Stimulated activated CD4-positive, alpha-beta T cell treated with anti-CD3 and anti-CD28 coated beads, Interleukin-15, amount 100 ng/mL, for 1 hour (primary cell): ENCODE results near the gene FLRT1.

Experiments
- DNase-seq, 2 donors: peaks; one replicate each; pipeline ENCODE4 v3.0.0-alpha.2; 2020; ENCODE audit warnings: low read depth in 1 of 2, low spot score in 1 of 2

Gene FLRT1

DNA sequence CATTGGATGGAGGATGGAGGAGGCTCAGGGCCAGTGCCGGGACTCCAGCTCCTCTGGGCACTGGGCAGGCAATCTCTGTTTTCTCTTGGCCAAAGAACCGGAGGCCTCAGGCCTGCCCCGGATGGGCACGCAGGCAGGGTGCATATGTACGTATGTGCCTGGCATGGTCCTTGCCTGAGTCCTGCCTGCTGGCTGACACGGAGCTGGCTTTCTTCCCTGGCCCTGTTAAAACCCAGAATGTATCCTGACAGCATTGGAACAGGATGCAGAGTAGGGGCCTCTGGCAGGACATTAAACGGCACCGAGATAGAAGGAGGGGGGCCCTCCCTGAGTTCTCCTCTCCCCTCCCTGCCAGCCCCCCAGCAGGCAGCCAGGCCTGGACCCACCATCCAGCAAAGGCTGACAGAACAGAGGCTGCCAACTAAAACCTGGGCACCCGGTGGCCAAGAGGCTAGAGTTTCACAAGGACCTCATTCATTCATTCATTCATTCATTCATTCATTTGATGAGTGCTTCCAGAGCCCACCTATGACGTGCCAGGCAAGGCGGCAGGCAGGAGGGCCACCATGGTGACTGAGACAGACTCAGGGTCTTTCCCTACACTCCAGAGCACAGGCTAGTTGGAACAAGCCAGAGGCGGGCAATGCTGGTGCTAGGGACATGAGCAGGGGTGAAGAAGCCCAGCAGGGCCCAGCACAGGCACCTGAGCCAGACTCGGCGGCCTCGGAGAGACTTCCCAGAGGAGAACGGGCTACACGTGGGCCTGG, 28.8 kb downstream of the FLRT1 start:
- no peak for DNase-seq

DNA sequence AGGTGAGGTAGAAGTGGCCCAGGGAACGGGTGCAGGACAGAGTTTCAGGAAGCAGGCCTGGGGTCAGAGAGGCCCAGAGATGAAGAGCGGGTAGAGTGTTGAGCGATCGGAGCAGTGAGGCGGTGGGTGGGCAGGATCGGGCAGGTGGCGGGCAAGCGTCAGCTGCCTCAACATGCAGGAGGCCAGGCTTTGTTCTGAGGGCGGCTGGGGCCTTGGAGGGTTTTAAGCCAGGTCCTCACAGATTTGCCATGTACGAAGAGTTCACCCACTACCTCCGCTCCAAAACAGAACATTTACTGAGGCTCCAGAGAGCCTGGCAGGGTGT, 29.4 kb downstream of the FLRT1 start:
- no peak for DNase-seq

DNA sequence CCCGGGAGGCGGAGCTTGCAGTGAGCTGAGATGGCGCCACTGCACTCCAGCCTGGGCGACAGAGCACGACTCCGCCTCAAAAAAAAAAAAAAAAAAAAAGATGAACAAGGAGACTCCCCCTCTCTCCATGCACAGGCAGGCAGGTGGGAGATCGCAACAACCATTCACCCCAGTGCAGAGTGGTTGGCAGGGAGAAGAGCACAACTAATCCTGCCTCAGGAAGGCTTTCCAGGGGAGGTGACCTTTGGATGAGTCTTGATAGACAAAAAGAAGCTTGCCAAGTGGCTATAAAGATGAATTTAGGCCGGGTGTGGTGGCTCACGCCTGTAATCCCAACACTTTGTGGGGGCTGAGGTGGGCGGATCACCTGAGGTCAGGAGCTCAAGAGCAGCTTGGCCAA, 30.0 kb downstream of the FLRT1 start:
- no peak for DNase-seq

DNA sequence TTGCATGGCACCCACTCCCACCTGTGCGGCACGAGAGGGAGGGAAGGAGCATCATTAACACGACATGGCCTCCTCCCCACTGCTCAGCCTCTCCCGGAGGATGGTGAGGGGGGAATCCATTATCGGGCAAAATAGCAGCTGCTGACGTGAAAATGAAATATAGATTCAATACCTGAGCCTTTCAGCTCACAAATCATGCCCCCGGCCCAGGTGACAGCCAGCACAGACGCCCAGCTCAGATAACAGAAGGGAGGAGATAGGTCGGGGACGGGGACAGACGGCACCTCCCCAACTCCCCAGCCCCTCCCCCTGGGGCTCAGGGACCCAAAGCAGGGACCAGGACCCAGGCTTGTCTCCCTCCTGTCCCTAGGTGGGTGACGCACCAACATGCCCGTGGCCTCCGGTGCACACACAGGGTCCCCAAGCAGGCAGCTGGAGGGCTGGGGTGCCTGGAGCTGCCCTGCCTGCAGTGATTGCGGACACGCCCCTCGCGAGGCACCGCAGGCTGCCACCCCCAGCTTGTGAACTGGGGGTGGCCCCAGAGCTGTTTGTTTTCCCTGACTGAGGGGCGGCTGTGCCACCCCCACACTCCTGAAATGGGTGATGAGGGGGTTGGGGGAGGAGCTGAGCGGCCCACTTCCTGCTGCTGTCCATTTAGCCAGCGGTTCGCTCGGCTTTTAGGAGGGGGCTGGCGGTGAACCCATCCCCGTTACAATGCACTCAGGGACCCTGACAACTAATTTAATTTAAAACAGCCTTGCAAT, 31.7 kb downstream of the FLRT1 start:
- DNase-seq: no peak

DNA sequence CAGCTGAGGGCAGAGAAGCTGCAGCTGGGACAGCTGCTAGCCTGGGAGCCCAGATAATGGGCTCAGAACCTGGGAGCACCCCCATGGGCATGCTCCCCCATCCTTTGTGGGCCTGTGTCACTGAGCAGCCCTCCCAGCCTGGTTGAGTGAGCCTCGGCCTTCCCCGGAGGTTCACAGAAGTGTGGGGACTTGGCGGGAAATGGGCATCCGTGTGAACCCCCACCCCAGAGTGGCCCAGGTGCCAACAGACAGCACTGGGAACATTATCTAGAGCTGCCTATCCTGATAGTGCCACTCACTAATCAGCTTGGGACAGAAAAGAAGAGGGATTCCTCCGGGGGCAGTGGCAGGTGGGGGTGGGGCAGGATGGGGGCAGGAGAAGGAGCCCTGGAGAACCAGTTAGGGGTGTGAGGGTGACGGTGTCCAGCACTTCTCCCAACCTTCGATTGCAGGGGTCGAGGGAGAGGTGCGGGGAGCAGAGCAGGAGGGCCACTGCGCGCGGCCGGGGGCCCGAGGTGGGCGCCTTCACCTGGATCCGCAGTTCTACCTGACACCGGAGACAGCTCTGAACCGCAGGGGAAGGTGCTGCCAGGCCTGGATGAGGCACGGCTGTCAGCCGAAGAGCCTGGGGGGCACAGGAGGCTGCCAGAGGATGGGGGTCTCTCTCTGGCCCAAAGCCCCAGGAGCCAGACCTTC, 33.1 kb downstream of the FLRT1 start:
- DNase-seq: no peak

- DNase-seq: no peak
Observed at GRCh38 chr11:64069401-64070313, 33.9 kb downstream of the FLRT1 start.

GRCh38 chr11:64070314-64070681, 34.6 kb downstream of the FLRT1 start:
- DNase-seq: no peak

GRCh38 chr11:64071849-64072248, 36.1 kb downstream of the FLRT1 start:
- DNase-seq: no peak

- no peak for DNase-seq
Observed at GRCh38 chr11:64072403-64072802, 36.7 kb downstream of the FLRT1 start.

GRCh38 chr11:64072871-64073270, 37.1 kb downstream of the FLRT1 start:
- no peak for DNase-seq

GRCh38 chr11:64073542-64073941, 37.8 kb downstream of the FLRT1 start:
- no peak for DNase-seq

- no peak for DNase-seq
Observed at GRCh38 chr11:64074239-64074638, 38.5 kb downstream of the FLRT1 start.

GRCh38 chr11:64076758-64077157, 41.0 kb downstream of the FLRT1 start:
- DNase-seq: no peak

- DNase-seq: no peak
Observed at GRCh38 chr11:64077607-64078006, 41.9 kb downstream of the FLRT1 start.

DNA sequence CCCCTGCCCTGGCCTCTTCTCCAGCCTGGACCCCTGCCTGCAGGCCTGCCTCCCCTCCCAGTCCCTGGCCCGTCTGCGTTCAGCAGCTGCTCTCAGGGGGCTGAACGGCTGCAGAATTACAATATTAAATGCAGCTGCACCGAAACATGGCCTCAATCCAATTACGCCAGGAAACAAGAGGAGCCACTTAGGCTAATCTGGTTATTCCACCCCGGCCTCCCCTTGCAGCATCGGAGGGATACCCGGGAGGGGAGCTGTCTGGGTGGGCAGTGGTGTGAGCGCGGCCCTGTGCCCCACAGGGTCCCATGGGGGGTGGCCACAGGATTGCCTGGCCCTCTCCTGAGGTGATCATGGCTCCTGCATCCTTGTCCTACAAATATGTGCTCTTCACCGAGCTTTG, 42.6 kb downstream of the FLRT1 start:
- DNase-seq: no peak

DNA sequence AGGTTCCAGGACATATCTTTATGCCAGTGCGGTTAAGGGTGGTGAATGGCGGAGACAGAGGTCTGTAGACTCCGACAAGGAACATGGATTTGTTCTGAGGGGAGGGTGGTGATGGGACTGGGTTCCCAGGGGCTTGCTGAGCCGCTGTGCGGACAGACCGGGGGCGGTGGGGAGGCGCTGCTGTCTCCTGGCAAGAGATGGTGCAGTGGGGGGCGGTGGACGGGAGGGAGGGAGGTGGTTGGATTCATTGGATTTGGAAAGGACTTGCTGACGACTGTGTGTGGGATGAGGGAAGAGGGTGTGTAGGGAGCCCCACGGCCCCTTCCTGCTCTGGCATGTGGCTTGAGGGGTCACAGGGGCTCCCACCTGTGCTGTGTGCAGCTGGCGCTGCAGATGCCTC, 43.2 kb downstream of the FLRT1 start:
- no peak for DNase-seq

DNA sequence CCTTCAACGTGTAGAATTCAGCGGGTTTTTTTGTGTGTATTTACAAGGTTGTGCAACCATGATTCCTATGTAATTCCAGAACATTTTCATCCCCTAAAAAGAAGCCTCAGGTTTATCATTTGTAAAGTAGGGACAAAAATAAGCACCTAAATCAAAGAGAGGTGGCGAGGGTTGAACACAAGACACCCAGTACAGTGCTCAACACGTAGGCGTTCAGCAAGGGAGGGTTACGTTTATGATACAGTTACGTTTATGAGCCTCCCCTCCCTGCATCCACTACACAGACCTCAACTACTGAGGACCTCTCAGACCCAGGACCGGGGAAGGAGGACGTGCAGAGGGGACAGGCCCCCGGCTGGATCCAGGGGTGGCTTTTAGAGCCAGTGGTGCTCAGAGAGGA, 44.7 kb downstream of the FLRT1 start:
- DNase-seq: no peak

- no peak for DNase-seq
Observed at GRCh38 chr11:64081745-64082442, 46.2 kb downstream of the FLRT1 start.

GRCh38 chr11:64083398-64084080, 47.8 kb downstream of the FLRT1 start:
- no peak for DNase-seq
